Measurements from ENCODE around the gene ATP8A2.
"Not testable (repeated sequence)": the region's sequence is repeated elsewhere in the genome, so short reads cannot be mapped to it uniquely, and the experiment has no call there.

ATP8A2 gene

GRCh38 chr13:25945596-25945995 is 573.8 kb downstream of the ATP8A2 start:
- TF ChIP-seq CTCF (IDR thresholded peaks at IDR 0.05) = no peak
- no peak for DNase-seq (ENCODE audit: low spot score)
- Histone ChIP-seq H3K27ac (no peak overlapping the region), H3K4me3 (no peak overlapping the region)

DNA sequence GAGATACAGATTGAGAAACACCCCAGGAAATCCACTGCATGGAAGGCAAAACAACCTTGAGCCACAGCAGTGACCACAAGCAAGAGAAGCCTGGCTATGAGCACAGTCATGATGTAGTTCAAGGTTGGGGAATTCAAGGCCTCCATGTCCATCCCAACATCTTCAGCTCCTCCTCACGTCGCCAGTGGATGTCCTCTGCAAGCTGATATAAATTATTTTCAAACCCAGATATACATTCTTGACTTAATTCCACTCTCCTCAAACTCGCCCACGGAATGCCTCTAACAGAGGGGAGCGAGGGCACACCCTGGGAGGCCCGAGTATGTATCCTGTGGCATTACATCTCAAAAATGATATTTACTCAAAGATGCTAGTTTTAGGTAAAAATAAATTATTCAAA is 574.5 kb downstream of the ATP8A2 start:
- Histone ChIP-seq H3K4me3 (no peak overlapping the region), H3K27ac (no peak overlapping the region)
- no peak for DNase-seq (ENCODE audit: low spot score)
- no peak for TF ChIP-seq CTCF (IDR thresholded peaks at IDR 0.05)

GRCh38 chr13:25948910-25949309 is 577.1 kb downstream of the ATP8A2 start:
- no peak for DNase-seq (ENCODE audit: low spot score)
- Histone ChIP-seq H3K27ac (no peak overlapping the region), H3K4me3 (no peak overlapping the region)
- no peak for TF ChIP-seq CTCF (IDR thresholded peaks at IDR 0.05)

- Histone ChIP-seq H3K4me3 (no peak overlapping the region), H3K27ac (no peak overlapping the region)
- no peak for TF ChIP-seq CTCF (IDR thresholded peaks at IDR 0.05)
- no peak for DNase-seq (ENCODE audit: low spot score)
Measured at GRCh38 chr13:25951831-25952230, 580.1 kb downstream of the ATP8A2 start.

DNA sequence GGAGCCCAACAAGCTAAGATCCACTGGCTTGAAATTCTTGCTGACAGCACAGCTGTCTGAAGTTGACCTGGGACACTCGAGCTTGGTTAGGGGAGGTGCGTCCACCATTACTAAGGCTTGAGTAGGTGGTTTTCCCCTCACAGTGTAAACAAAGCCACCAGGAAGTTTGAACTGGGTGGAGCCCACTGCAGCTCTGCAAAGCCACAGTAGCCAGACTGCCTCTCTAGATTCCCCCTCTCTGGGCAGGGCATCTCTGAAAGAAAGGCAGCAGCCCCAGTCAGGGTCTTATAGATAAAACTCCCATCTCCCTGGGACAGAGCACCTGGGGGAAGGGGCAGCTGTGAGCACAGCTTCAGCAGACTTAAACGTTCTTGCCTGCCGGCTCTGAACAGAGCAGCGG is 582.3 kb downstream of the ATP8A2 start:
- not testable (repeated sequence) for DNase-seq (ENCODE audit: low spot score); H3K27ac ChIP-seq; H3K4me3 ChIP-seq

- DNase-seq (ENCODE audit: low spot score); H3K4me3 ChIP-seq; H3K27ac ChIP-seq: not testable (repeated sequence)
Measured at GRCh38 chr13:25954943-25955342, 583.2 kb downstream of the ATP8A2 start.

DNA sequence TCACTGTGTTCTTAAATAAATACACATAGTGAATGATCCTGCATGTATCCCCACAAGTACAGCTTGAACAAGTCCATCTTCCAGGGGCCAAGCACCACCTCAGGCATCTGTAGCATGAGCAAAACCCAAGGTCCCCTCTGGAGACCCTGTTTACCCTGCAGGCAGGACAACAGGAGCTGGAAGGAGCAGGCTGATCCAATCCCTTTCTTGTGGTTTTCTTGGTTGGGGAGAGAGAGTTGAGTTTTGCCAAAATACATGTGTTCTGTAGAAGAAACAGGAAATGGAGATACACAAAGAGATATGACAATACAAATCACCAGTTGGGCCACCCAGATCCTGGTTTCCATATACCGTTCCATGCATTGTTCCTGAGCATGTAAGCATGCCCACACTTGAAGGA is 587.2 kb downstream of the ATP8A2 start:
- Histone ChIP-seq H3K4me3 (no peak overlapping the region), H3K27ac (no peak overlapping the region)
- no peak for DNase-seq (ENCODE audit: low spot score)
- TF ChIP-seq CTCF (IDR thresholded peaks at IDR 0.05) = no peak

GRCh38 chr13:25961294-25961693 is 589.5 kb downstream of the ATP8A2 start:
- TF ChIP-seq CTCF (IDR thresholded peaks at IDR 0.05) = no peak
- Histone ChIP-seq H3K4me3 (no peak overlapping the region), H3K27ac (no peak overlapping the region)
- no peak for DNase-seq (ENCODE audit: low spot score)

All from coronary artery (tissue), 2 donors.